PFSK-1 (cell line): ENCODE data around the gene RFTN1.

ENCODE experiments used
- FOXP2 ChIP-seq: optimal IDR thresholded peaks from 2 replicates; pipeline ENCODE3; 2011; ENCODE audit warnings: borderline replicate concordance, control low read depth, inconsistent platforms; ENCODE audit not compliant: insufficient read depth; ENCODE audit errors: extremely low read length, extremely low read depth
- POLR2AphosphoS5 ChIP-seq: IDR thresholded peaks from 2 replicates; pipeline ENCODE4 v1.6.1; 2012; ENCODE audit warnings: low read depth, mild to moderate bottlenecking, control low read depth, low read length, moderate library complexity
- REST ChIP-seq, 2 experiments: IDR thresholded peaks; 2 replicates each; pipeline versions ENCODE4 v1.6.1 to v1.8.0; 2011 to 2012; ENCODE audit warnings: low read depth in 2 of 2, low read length in 2 of 2, control low read depth in 1 of 2, inconsistent platforms in 1 of 2, mild to moderate bottlenecking in 1 of 2, moderate library complexity in 1 of 2; ENCODE audit not compliant: insufficient read depth in 1 of 2
- SIN3A ChIP-seq: IDR thresholded peaks from 2 replicates; pipeline ENCODE4 v1.6.1; 2012; ENCODE audit warnings: mild to moderate bottlenecking, low read length, moderate library complexity, borderline replicate concordance; ENCODE audit not compliant: insufficient read depth
- TAF1 ChIP-seq: IDR thresholded peaks from 2 replicates; pipeline ENCODE4 v1.6.1; 2012; ENCODE audit warnings: low read length, control low read depth, borderline replicate concordance; ENCODE audit not compliant: insufficient read depth

RFTN1 gene

GRCh38 chr3:16499351-16499750, 14.1 kb downstream of the RFTN1 start:
- no peak for TF ChIP-seq REST (IDR thresholded peaks at IDR 0.05; ENCODE audit: insufficient read depth in 1 of 2, low read depth in 2 of 2, low read length in 2 of 2)
- no peak for TF ChIP-seq SIN3A
- no peak for TF ChIP-seq POLR2AphosphoS5
- TF ChIP-seq TAF1 = no peak
- TF ChIP-seq FOXP2 = no peak

DNA sequence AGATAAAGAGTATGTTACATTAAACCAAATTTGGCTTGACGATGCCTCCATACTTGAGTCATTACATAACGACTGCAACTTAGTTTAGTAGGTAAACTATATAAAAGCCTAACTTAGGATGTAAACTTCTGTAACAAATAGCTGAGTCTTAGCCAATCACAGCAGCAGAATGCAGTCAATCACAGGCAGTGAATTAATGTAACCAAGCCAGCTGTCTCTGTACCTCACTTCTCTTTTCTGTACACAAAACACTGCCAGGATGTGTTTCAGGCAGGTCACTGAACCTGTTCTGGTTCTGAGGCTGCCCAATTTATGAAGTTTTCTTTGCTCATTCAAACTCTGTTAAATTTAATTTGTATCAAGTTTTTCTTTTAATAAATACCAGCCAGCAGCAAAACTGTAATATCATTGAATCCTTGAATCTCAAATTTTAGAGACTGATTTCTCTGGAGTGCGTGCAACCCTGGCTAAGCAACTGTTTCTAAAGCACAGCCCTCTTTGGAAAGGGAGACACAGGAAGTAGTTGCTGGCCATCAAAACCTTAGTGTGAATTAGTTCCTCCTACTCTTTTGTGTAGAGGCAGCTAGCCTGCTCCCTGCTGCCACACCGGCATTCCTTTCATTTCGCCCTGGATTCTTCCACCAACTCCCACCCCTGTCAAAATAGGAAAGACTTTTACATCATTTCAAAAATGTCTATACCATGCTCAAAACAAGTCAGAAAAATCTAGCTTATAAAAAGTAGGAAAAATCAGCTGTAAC, 15.2 kb downstream of the RFTN1 start:
- TF ChIP-seq REST (IDR thresholded peaks at IDR 0.05; ENCODE audit: insufficient read depth in 1 of 2, low read depth in 2 of 2, low read length in 2 of 2) = no peak
- no peak for TF ChIP-seq TAF1
- no peak for TF ChIP-seq POLR2AphosphoS5
- TF ChIP-seq FOXP2 = no peak
- no peak for TF ChIP-seq SIN3A

GRCh38 chr3:16496408-16497222, 16.9 kb downstream of the RFTN1 start:
- no peak for TF ChIP-seq SIN3A
- TF ChIP-seq FOXP2 = no peak
- no peak for TF ChIP-seq TAF1
- TF ChIP-seq REST (IDR thresholded peaks at IDR 0.05; ENCODE audit: insufficient read depth in 1 of 2, low read depth in 2 of 2, low read length in 2 of 2) = no peak
- TF ChIP-seq POLR2AphosphoS5 = no peak

- TF ChIP-seq REST (IDR thresholded peaks at IDR 0.05; ENCODE audit: insufficient read depth in 1 of 2, low read depth in 2 of 2, low read length in 2 of 2) = no peak
- no peak for TF ChIP-seq TAF1
- no peak for TF ChIP-seq FOXP2
- TF ChIP-seq SIN3A = no peak
- no peak for TF ChIP-seq POLR2AphosphoS5
Observed at GRCh38 chr3:16496008-16496407, 17.5 kb downstream of the RFTN1 start.
